OCI-LY3 (cell line): ENCODE data around the gene BCL11A.

Source experiments
- EZH2phosphoT487 ChIP-seq: fragments of 200-600 bp; shearing (Covaris generic); IDR thresholded peaks from 2 replicates; pipeline ENCODE4 v1.6.1; 2018; ENCODE audit warnings: antibody characterized with exemption, mixed run types, low read depth
- TF ChIP-seq, protein P1 (sequence below): fragments of 200-600, 300-600 bp; sonication (generic); IDR thresholded peaks from 2 replicates; pipeline ENCODE4 v1.5.1; 2014; ENCODE audit warnings: antibody characterized with exemption, low read length, low read depth

GRCh38 chr2:60513996-60514395 is 39.5 kb downstream of the BCL11A start:
- TF ChIP-seq, protein P1, sequence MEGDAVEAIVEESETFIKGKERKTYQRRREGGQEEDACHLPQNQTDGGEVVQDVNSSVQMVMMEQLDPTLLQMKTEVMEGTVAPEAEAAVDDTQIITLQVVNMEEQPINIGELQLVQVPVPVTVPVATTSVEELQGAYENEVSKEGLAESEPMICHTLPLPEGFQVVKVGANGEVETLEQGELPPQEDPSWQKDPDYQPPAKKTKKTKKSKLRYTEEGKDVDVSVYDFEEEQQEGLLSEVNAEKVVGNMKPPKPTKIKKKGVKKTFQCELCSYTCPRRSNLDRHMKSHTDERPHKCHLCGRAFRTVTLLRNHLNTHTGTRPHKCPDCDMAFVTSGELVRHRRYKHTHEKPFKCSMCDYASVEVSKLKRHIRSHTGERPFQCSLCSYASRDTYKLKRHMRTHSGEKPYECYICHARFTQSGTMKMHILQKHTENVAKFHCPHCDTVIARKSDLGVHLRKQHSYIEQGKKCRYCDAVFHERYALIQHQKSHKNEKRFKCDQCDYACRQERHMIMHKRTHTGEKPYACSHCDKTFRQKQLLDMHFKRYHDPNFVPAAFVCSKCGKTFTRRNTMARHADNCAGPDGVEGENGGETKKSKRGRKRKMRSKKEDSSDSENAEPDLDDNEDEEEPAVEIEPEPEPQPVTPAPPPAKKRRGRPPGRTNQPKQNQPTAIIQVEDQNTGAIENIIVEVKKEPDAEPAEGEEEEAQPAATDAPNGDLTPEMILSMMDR, result no peak
- TF ChIP-seq EZH2phosphoT487, result no peak
